HG03457 (cell line): ENCODE results near the gene CIROP.

ENCODE experiments used
- ATAC-seq: cut with Tn5 transposase; IDR thresholded peaks from one replicate; pipeline ENCODE4 v1.9.1; 2021; ENCODE audit warnings: moderate number of reproducible peaks; ENCODE audit not compliant: unreplicated experiment

CIROP gene

GRCh38 chr14:23070262-23071129 lies 34.3 kb downstream of the CIROP start:
- no peak for ATAC-seq

- ATAC-seq, result no peak
Observed at GRCh38 chr14:23069413-23069806, 35.4 kb downstream of the CIROP start.

- ATAC-seq, result no peak
Observed at GRCh38 chr14:23068789-23069412, 35.9 kb downstream of the CIROP start.

DNA sequence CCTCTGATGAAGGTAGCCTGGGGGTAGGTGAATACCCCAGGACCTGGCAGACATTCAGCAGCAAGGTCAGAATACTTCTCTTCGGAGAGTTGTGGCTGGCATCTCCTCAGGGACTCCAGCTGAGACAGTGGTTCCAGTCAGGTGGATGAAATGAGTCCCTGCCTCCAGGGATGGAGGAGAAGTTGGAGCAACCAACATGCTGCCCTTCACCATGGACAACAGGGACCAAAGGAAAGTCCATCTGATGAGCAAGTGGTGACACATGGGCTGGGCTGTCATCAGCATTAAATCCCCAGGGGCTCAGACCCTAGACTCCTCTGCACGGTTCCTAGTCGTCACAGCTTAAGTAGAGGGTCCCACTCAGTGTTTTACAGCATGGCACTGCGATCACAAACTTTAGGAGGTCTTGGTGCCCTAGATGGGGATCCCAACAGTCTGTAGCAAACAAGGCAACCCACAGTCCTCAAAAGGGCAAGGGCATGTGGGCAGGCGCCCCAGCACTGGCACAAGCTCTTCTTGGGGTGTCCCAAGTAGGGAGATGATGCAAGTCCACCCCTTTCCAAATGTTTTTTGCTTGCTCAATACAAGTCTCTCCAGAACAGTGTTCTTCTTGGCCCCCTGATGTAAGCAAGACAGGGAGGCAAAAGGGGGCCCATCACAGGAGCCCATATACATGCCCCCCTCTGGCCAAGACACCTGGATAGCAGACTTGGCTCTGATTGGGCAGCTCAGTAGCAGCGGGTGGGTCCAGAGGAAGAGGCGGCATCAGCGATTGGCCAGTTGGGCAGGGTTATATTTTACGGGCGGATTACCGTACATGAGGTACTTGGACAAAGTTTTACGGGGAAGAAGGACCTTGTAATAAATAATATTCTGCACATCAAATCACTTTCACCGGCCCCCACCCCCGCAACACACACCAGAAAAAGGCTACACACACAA lies 36.7 kb downstream of the CIROP start:
- no peak for ATAC-seq

GRCh38 chr14:23066855-23067744 lies 37.7 kb downstream of the CIROP start:
- no peak for ATAC-seq

GRCh38 chr14:23066368-23066767 lies 38.4 kb downstream of the CIROP start:
- no peak for ATAC-seq

DNA sequence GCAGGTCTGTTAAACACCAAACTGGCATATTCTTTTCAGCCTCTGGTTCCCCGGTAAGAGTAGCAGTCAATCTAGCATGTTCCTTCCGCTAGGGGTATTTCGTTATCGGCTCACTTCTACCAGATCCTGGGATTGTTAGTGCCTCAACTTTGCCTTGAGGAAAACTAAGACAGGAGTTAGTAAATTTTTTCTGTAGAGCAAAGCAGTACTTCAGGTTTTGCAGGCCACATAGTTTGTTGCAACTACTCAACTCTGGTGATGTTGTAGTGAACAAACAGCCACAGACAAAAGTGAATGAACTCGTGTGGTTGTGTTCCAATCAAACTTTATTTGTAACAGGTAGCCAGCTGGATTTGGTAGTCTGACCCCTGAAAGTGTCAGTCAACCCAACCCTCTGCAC lies 41.2 kb downstream of the CIROP start:
- ATAC-seq, result no peak

- no peak for ATAC-seq
Observed at GRCh38 chr14:23062002-23062401, 42.8 kb downstream of the CIROP start.

GRCh38 chr14:23060536-23061260 lies 44.1 kb downstream of the CIROP start:
- ATAC-seq, result no peak

GRCh38 chr14:23058654-23059504 lies 45.9 kb downstream of the CIROP start:
- no peak for ATAC-seq

DNA sequence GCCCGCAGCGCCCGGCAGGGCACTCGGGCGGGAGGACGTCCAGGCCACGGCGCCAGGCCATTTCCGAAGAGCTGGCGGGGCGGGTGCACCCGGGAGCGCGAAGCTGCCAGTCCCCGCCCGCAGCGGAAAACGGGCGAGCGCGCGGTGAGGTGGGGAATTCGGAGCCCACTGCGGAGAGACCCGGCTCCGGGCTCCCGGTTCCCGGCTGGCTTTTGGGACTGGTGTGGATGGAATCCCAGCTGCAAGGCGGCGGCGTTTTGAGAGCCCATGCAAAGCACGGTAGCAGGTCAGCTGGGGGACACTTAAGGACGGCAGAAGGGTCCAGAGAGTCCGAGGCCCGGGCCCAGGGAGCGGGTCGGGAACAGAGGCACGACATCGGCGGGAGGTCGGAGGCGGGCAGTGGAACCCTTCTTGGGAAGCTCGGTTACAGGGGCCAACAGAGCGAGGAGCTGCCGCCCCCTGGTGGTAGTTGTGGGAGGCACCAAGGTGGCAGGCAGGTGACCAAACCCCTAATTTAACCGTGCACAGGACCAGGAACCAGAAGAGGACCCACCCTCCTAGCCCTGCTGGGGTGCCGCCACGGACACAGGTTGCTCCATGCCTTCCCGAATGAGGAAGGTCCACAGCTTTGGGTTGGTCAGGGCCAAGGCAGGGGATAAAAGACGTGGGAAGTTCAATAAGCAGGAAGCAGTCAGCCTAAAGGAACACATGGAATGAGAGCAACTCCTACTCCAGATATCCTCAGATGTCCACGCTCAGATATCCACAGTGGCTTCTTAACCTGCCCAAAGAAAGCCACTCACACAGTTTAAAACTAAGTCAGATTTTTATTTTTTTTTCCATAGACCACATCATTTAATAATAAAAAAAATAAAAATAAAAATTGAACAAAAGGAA lies 46.8 kb downstream of the CIROP start:
- ATAC-seq, result peak; percentile 44

GRCh38 chr14:23056956-23057756 lies 47.6 kb downstream of the CIROP start, which contains the start of gene CDH24:
Gene CDH24, minus strand, starts transcription at chr14:23057520. Its CDS starts 1,787 bp downstream, at chr14:23055733.
- ATAC-seq, result no peak

DNA sequence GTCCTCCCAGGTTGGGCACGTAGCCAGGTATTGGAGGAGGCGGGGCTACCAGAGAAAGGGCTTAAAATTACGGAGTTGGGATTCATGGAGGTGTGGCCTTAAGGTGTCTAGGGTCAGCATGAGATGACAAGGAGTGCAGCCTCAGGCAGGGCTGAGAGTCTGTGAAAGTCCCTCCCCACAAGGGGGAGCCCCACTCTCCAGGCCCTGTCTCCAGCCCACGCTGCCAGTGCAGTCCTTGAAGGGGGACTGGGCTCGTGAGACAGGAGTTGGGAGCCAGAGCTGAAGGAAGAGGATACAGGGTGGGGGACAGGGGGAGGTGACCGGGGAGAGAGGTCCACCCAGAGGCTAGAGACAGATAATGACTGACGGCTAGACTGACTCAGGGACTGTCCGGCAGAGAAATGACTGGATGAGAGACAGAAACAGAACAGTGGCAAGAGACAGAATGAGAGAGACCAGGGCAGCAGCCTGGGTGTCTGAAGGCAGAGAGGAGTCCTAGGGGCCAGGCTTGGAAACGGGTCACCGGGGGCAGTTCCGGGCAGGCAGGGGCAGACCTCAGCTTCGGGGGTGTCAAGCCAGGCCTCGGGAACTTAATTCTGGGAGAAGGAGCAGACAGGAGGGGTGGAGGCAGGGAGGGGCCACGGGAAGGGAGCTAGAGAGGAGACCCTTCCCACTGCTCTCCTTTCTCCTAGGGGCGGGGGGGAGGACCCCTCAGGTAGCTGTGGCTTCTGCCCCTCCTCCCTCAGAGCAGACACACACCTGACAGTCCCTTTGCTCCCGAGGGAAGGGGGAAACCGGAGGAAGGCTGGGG lies 48.4 kb downstream of the CIROP start:
- peak; percentile 48 for ATAC-seq

DNA sequence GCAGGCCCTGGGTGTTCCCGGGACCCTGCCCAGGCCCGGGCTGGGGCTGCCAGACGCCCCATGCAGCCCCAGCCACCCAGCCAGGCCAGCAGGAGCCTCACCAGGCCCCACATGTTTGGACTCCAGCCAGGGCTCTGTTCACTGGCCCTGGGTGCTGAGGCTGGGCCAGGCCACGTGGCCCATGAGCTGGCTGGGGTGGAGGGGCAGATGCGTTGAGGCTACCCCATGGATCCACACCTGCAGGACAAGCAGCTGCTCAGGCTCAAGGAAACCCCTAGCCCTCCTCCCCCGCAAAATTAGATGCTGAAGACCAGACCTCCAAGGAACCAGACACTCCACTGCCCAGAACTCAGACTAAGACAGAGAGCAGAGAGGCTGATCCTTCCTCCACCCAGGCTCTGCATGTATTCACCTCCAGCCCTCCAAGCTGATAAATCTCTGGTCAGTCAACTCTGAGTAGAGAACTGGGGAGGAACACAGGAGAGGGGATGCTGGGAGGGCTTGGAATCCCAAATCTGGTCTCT lies 49.1 kb downstream of the CIROP start:
- no peak for ATAC-seq

DNA sequence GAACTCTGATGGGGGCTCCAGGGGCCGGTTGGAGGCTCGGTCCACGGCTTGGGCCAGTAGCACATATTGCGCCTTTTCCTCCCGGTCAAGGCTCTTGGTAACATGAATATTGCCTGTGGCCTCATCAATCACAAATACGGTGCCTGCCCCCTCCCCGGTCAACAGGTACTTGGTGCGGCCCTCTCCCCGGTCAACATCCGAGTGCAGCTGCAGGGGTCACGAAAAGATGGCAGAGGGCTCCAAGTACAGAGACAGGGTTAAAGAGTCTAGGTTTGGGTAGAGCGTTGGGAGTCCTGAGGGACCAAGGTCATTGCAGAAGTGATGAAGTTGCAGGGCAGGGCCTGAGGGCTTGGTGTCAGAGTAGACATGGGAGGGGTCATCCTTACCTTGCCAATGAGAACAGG lies 49.6 kb downstream of the CIROP start:
- no peak for ATAC-seq
